H9 (cell line): ENCODE measurements around the gene GPHN. TPM values are rescaled to one million over a fixed set of nuclear protein-coding genes. Genes with fewer than 3 reads are reported as not detected.

Experiments used
- DNase-seq: peaks from one replicate; pipeline ENCODE4 v3.0.0-alpha.2; 2017
- H2AFZ ChIP-seq: one replicate; pipeline ENCODE4 v1.6.1; 2013; ENCODE audit warnings: mild to moderate bottlenecking, low read length, control low read depth, moderate library complexity
- H2AK5ac ChIP-seq: 2 replicates; pipeline ENCODE4 v1.6.1; 2013; ENCODE audit warnings: low read length, control low read depth, mixed read lengths; ENCODE audit not compliant: insufficient read length
- H2BK120ac ChIP-seq: one replicate; pipeline ENCODE4 v1.6.1; 2013; ENCODE audit warnings: low read depth, mild to moderate bottlenecking, low read length, control low read depth, inconsistent platforms; ENCODE audit not compliant: poor library complexity, severe bottlenecking
- H2BK12ac ChIP-seq: 2 replicates; pipeline ENCODE4 v1.6.1; 2013; ENCODE audit warnings: low read length, control low read depth, mixed read lengths, low read depth; ENCODE audit not compliant: insufficient read length
- H2BK15ac ChIP-seq: 2 replicates; pipeline ENCODE4 v1.6.1; 2013; ENCODE audit warnings: low read depth, low read length, control low read depth
- H2BK20ac ChIP-seq: one replicate; pipeline ENCODE4 v1.6.1; 2013; ENCODE audit warnings: low read depth, mild to moderate bottlenecking, low read length, control low read depth, inconsistent platforms; ENCODE audit not compliant: poor library complexity, severe bottlenecking
- H2BK5ac ChIP-seq: 2 replicates; pipeline ENCODE4 v1.6.1; 2013; ENCODE audit warnings: low read length, control low read depth, mixed read lengths; ENCODE audit not compliant: insufficient read length
- H3K14ac ChIP-seq: 2 replicates; pipeline ENCODE4 v1.6.1; 2013; ENCODE audit warnings: low read length, control low read depth; ENCODE audit not compliant: insufficient read depth
- H3K18ac ChIP-seq: 2 replicates; pipeline ENCODE4 v1.6.1; 2013; ENCODE audit warnings: low read depth, mild to moderate bottlenecking, mixed read lengths, low read length, control low read depth; ENCODE audit not compliant: insufficient read length
- H3K23ac ChIP-seq: 2 replicates; pipeline ENCODE4 v1.6.1; 2013; ENCODE audit warnings: low read length, control low read depth, mixed read lengths, low read depth; ENCODE audit not compliant: insufficient read length
- H3K23me2 ChIP-seq: 2 replicates; pipeline ENCODE4 v1.6.1; 2013; ENCODE audit warnings: low read depth, mild to moderate bottlenecking, mixed read lengths, low read length, control low read depth; ENCODE audit not compliant: insufficient read length, poor library complexity, severe bottlenecking
- H3K27ac ChIP-seq: 2 replicates; pipeline ENCODE4 v1.5.1; 2013; ENCODE audit warnings: low read length, control low read depth, mixed read lengths, low read depth; ENCODE audit not compliant: insufficient read length
- H3K27me3 ChIP-seq: 2 replicates; pipeline ENCODE4 v1.6.1; 2013; ENCODE audit warnings: low read length, control low read depth, inconsistent platforms; ENCODE audit not compliant: insufficient read depth
- H3K4ac ChIP-seq: 2 replicates; pipeline ENCODE4 v1.6.1; 2013; ENCODE audit warnings: low read depth, mild to moderate bottlenecking, control low read depth, inconsistent platforms, low read length, moderate library complexity
- H3K4me1 ChIP-seq: 2 replicates; pipeline ENCODE4 v1.6.1; 2013; ENCODE audit warnings: low read length, control low read depth, inconsistent platforms; ENCODE audit not compliant: insufficient read depth
- H3K4me2 ChIP-seq: 2 replicates; pipeline ENCODE4 v1.6.1; 2013; ENCODE audit warnings: low read length, control low read depth, mixed read lengths; ENCODE audit not compliant: insufficient read length, insufficient read depth
- H3K56ac ChIP-seq: 2 replicates; pipeline ENCODE4 v1.6.1; 2013; ENCODE audit warnings: low read depth, mild to moderate bottlenecking, mixed read lengths, low read length, control low read depth; ENCODE audit not compliant: insufficient read length
- H3K79me1 ChIP-seq: 2 replicates; pipeline ENCODE4 v1.6.1; 2013; ENCODE audit warnings: low read depth, mild to moderate bottlenecking, moderate library complexity, low read length, control low read depth, inconsistent platforms; ENCODE audit not compliant: insufficient read depth, poor library complexity, severe bottlenecking
- H3K79me2 ChIP-seq: 2 replicates; pipeline ENCODE4 v1.6.1; 2013; ENCODE audit warnings: low read length, control low read depth, inconsistent platforms; ENCODE audit not compliant: insufficient read depth
- H3K9ac ChIP-seq: 2 replicates; pipeline ENCODE4 v1.6.1; 2013; ENCODE audit warnings: low read length, control low read depth, mixed read lengths; ENCODE audit not compliant: insufficient read length; ENCODE audit errors: extremely low read depth
- H3K9me3 ChIP-seq: one replicate; pipeline ENCODE4 v1.6.1; 2013; ENCODE audit warnings: low read depth, low read length, inconsistent platforms; ENCODE audit not compliant: control insufficient read depth
- H3T11ph ChIP-seq: one replicate; pipeline ENCODE4 v1.6.1; 2013; ENCODE audit warnings: mild to moderate bottlenecking, low read length, control low read depth, inconsistent platforms
- H4K20me1 ChIP-seq: one replicate; pipeline ENCODE4 v1.6.1; 2013; ENCODE audit not compliant: control insufficient read depth, insufficient read length, insufficient read depth
- H4K5ac ChIP-seq: 2 replicates; pipeline ENCODE4 v1.6.1; 2013; ENCODE audit warnings: low read depth, mild to moderate bottlenecking, mixed read lengths, low read length, control low read depth; ENCODE audit not compliant: insufficient read length
- H4K8ac ChIP-seq: replicated peaks from 2 replicates; pipeline ENCODE4 v1.6.1; 2013; ENCODE audit warnings: low read length, control low read depth, mixed read lengths, low read depth; ENCODE audit not compliant: insufficient read length
- H4K91ac ChIP-seq: 2 replicates; pipeline ENCODE4 v1.6.1; 2013; ENCODE audit warnings: low read depth, mild to moderate bottlenecking, moderate library complexity, mixed read lengths, low read length, control low read depth; ENCODE audit not compliant: insufficient read length
- H3K27ac Mint-ChIP-seq, 3 experiments: 2 replicates in 2 of 3; 3 replicates in 1 of 3; pipeline ENCODE4 v1.8.0; 2020 to 2021; ENCODE audit warnings: mixed read lengths in 3 of 3, mild to moderate bottlenecking in 1 of 3, moderate library complexity in 1 of 3
- H3K27me3 Mint-ChIP-seq: 2 replicates; pipeline ENCODE4 v1.8.0; 2021; ENCODE audit warnings: low read depth, mild to moderate bottlenecking, moderate library complexity, mixed read lengths
- H3K36me3 Mint-ChIP-seq, 3 experiments: 2 replicates in 2 of 3; 3 replicates in 1 of 3; pipeline ENCODE4 v1.8.0; 2020 to 2021; ENCODE audit warnings: low read depth in 3 of 3, mixed read lengths in 3 of 3; ENCODE audit not compliant: insufficient read depth in 1 of 3
- H3K4me1 Mint-ChIP-seq, 2 experiments: 2 replicates each; pipeline ENCODE4 v1.8.0; 2020; ENCODE audit warnings: mixed read lengths in 2 of 2
- H3K4me3 Mint-ChIP-seq, 2 experiments: 2 replicates in 1 of 2; 3 replicates in 1 of 2; pipeline ENCODE4 v1.8.0; 2020 to 2021; ENCODE audit warnings: mild to moderate bottlenecking in 2 of 2, mixed read lengths in 2 of 2, moderate library complexity in 1 of 2
- H3K9me3 Mint-ChIP-seq, 2 experiments: 2 replicates in 1 of 2; 3 replicates in 1 of 2; pipeline ENCODE4 v1.8.0; 2020; ENCODE audit warnings: mild to moderate bottlenecking in 2 of 2, mixed read lengths in 2 of 2, moderate library complexity in 1 of 2
- WGBS: extraction: QIAGEN DNeasy Blood & Tissue Kit; methylation state at CpG from one replicate; pipeline ENCODE4 v1.1.7; 2013; ENCODE audit warnings: missing lambda C conversion rate, low lambda C conversion rate, mixed read lengths; ENCODE audit not compliant: insufficient read length; ENCODE audit errors: extremely low coverage; 5-methylcytosine and 5-hydroxymethylcytosine counted together
- total RNA-seq: library from RNA; stranded (reverse); gene quantifications from 2 replicates; pipeline ENCODE4 v1.2.1, GENCODE V29; 2021
- TF ChIP-seq, protein P1 (sequence below): fragments of 200-600 bp; sonication (generic); conservative IDR thresholded peaks from 3 replicates; pipeline ENCODE4 v1.8.0; 2021; ENCODE audit warnings: antibody characterized with exemption, mild to moderate bottlenecking

Gene GPHN
- total RNA-seq, 1 experiment from 2014 or later: 16.1 TPM

DNA sequence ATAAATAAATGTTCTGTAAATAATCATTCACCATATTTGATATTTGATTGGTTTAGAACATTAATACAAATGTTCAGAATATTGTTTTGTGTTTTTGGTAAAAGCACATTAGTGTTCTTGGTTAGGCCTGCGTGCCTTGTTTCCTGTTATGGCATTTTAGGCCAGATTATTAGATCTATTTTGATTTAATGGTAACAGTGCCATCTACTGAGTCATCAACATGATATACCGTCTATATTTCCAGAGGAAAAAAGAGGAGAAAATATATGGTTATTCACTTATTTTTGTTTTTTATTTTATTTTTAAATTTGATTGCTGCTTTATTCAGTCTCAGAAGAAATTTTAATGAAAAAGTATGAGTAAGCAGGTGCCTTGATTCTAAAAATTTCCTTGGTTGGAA, 60.3 kb downstream of the GPHN start:
- no peak overlapping the region for H3K9ac ChIP-seq
- H4K20me1 ChIP-seq: no peaks in the 10 kb centered on the region
- H3K4me1 ChIP-seq: no peaks in the 10 kb centered on the region
- no peak overlapping the region for H2BK20ac ChIP-seq
- H4K5ac ChIP-seq: no peak overlapping the region
- H2BK120ac ChIP-seq: no peak overlapping the region
- H3K27ac ChIP-seq: no peak overlapping the region
- Mint-ChIP-seq H3K36me3 (peaks cover 0 to 9% (median 6%) of the 10 kb centered on the region in 3 experiments), H3K27me3 (no peaks in the 10 kb centered on the region), H3K27ac (no peak overlapping the region), H3K4me3 (no peak overlapping the region), H3K9me3 (peaks cover 0 to 15% of the 10 kb centered on the region in 2 experiments; a peak in 4 of 5 replicates), H3K4me1 (peaks cover 12 to 14% of the 10 kb centered on the region in 2 experiments)
- H4K91ac ChIP-seq: no peak overlapping the region
- no peaks in the 10 kb centered on the region for H3K27me3 ChIP-seq
- H2AFZ ChIP-seq: no peak overlapping the region
- H3K4me2 ChIP-seq: no peak overlapping the region
- H4K8ac ChIP-seq: no peak overlapping the region
- H2BK5ac ChIP-seq: no peak overlapping the region
- DNase-seq: no peak
- no peak overlapping the region for H3K23ac ChIP-seq
- H3K23me2 ChIP-seq: no peaks in the 10 kb centered on the region
- H3K9me3 ChIP-seq: no peaks in the 10 kb centered on the region
- TF ChIP-seq, protein P1, sequence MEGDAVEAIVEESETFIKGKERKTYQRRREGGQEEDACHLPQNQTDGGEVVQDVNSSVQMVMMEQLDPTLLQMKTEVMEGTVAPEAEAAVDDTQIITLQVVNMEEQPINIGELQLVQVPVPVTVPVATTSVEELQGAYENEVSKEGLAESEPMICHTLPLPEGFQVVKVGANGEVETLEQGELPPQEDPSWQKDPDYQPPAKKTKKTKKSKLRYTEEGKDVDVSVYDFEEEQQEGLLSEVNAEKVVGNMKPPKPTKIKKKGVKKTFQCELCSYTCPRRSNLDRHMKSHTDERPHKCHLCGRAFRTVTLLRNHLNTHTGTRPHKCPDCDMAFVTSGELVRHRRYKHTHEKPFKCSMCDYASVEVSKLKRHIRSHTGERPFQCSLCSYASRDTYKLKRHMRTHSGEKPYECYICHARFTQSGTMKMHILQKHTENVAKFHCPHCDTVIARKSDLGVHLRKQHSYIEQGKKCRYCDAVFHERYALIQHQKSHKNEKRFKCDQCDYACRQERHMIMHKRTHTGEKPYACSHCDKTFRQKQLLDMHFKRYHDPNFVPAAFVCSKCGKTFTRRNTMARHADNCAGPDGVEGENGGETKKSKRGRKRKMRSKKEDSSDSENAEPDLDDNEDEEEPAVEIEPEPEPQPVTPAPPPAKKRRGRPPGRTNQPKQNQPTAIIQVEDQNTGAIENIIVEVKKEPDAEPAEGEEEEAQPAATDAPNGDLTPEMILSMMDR: no peak
- no CpG with 5 or more reads among the region's 2 CpGs for WGBS
- H3K56ac ChIP-seq: no peak overlapping the region
- H3K4ac ChIP-seq: no peak overlapping the region
- H3K18ac ChIP-seq: no peak overlapping the region
- no peak overlapping the region for H3K14ac ChIP-seq
- no peak overlapping the region for H2AK5ac ChIP-seq
- no peak overlapping the region for H3T11ph ChIP-seq
- H3K79me1 ChIP-seq: no peaks in the 10 kb centered on the region
- no peak overlapping the region for H2BK15ac ChIP-seq
- peaks cover 3% of the 10 kb centered on the region; the same call in 1 of the 2 replicates for H3K79me2 ChIP-seq
- H2BK12ac ChIP-seq: no peak overlapping the region
